T-cell (primary cell): Measurements from ENCODE around the gene SULF2. TPM values are rescaled to one million over a fixed set of nuclear protein-coding genes. Genes with fewer than 3 reads are reported as not detected.

Source experiments
- ATAC-seq, 4 experiments: fragments of 200-7000 bp in 3 of 4; fragments of 150-1000 bp in 1 of 4; cut with Tn5 transposase; replicated peaks in 1 of 4; 1 replicate in 3 of 4; 2 replicates in 1 of 4; pipeline ENCODE4 v1.10.0; 2021; ENCODE audit warnings: moderate library complexity in 3 of 4, mild to moderate bottlenecking in 2 of 4, moderate number of reproducible peaks in 1 of 4
- CTCF ChIA-PET, 2 donors: fragments of 300-600 bp; sonication (Branson Sonifier 250); formaldehyde crosslinking; loops; one replicate each; lab custom pipeline; 2022; ENCODE audit warnings: antibody characterized with exemption in 2 of 2; lab: Charles Lee
- POLR2A ChIA-PET, 2 donors: fragments of 300-600 bp; sonication (Branson Sonifier 250); formaldehyde crosslinking; loops; one replicate each; lab custom pipeline; 2022; ENCODE audit warnings: antibody characterized with exemption in 2 of 2; lab: Charles Lee
- DNase-seq, 35 experiments: peaks; one replicate each; pipeline versions ENCODE4 v3.0.0 to v3.0.0-alpha.2; 2013 to 2023
- H3K27ac ChIP-seq: one replicate; pipeline ENCODE4 v1.5.1; 2013; ENCODE audit warnings: low read length
- H3K27me3 ChIP-seq, 2 experiments: replicated peaks in 1 of 2; 1 replicate in 1 of 2; 2 replicates in 1 of 2; pipeline versions ENCODE4 v1.6.1 to v1.7.0; 2013; ENCODE audit warnings: low read length in 1 of 2, mixed read lengths in 1 of 2; ENCODE audit not compliant: control insufficient read depth in 2 of 2, insufficient read depth in 2 of 2; ENCODE audit errors: extremely low read depth in 1 of 2
- H3K36me3 ChIP-seq, 2 donors: 1 replicate in 1 of 2; 2 replicates in 1 of 2; pipeline versions ENCODE4 v1.6.1 to v1.7.0; 2013; ENCODE audit warnings: low read length in 1 of 2; ENCODE audit not compliant: control insufficient read depth in 2 of 2, insufficient read depth in 1 of 2; ENCODE audit errors: extremely low read depth in 1 of 2
- H3K4me1 ChIP-seq, 2 experiments: 1 replicate in 1 of 2; 2 replicates in 1 of 2; pipeline versions ENCODE4 v1.6.1 to v1.7.0; 2013; ENCODE audit warnings: low read length in 2 of 2, mixed read lengths in 1 of 2; ENCODE audit not compliant: insufficient read depth in 2 of 2, control insufficient read depth in 1 of 2; ENCODE audit errors: extremely low read depth in 1 of 2
- H3K4me3 ChIP-seq, 2 donors: 1 replicate in 1 of 2; 2 replicates in 1 of 2; pipeline versions ENCODE4 v1.5.1 to v1.7.0; 2013; ENCODE audit warnings: mild to moderate bottlenecking in 2 of 2, low read length in 1 of 2, moderate library complexity in 1 of 2; ENCODE audit not compliant: control insufficient read depth in 1 of 2; ENCODE audit errors: extremely low read depth in 1 of 2
- H3K9me3 ChIP-seq: 2 replicates; pipeline ENCODE4 v1.7.0; 2013
- H3K27ac Mint-ChIP-seq, 2 donors: one replicate each; pipeline ENCODE4 v1.8.0; 2020 to 2021; ENCODE audit warnings: mild to moderate bottlenecking in 2 of 2, mixed read lengths in 2 of 2
- H3K27me3 Mint-ChIP-seq, 2 donors: one replicate each; pipeline ENCODE4 v1.8.0; 2021 to 2022; ENCODE audit warnings: mixed read lengths in 2 of 2
- H3K36me3 Mint-ChIP-seq: one replicate; pipeline ENCODE4 v1.8.0; 2021; ENCODE audit warnings: mixed read lengths
- H3K4me1 Mint-ChIP-seq, 3 donors: one replicate each; pipeline ENCODE4 v1.8.0; 2020 to 2022; ENCODE audit warnings: mixed read lengths in 3 of 3, mild to moderate bottlenecking in 1 of 3
- H3K4me3 Mint-ChIP-seq, 3 donors: one replicate each; pipeline ENCODE4 v1.8.0; 2020 to 2022; ENCODE audit warnings: mild to moderate bottlenecking in 3 of 3, mixed read lengths in 3 of 3, moderate library complexity in 3 of 3
- H3K9me3 Mint-ChIP-seq, 3 donors: one replicate each; pipeline ENCODE4 v1.8.0; 2020 to 2022; ENCODE audit warnings: mixed read lengths in 3 of 3
- WGBS: methylation state at CpG from one replicate; pipeline ENCODE4 v1.1.5; 2013; ENCODE audit warnings: missing lambda C conversion rate; ENCODE audit not compliant: insufficient coverage; 5-methylcytosine and 5-hydroxymethylcytosine counted together
- total RNA-seq, 35 experiments: library from RNA in 6 of 35; stranded (reverse) in 6 of 35; fragments of 120-200 nt in 1 of 35; gene quantifications; one replicate each; pipeline versions ENCODE4 v1.2.1 to v1.2.4 and lab custom pipeline; 2013 to 2026

SULF2 gene
- total RNA-seq, 5 donors from 2014 or later (not counting 1 experiment from before 2014, with no cell fraction given): 0.76 to 1.7 (median 1.3) TPM

DNA sequence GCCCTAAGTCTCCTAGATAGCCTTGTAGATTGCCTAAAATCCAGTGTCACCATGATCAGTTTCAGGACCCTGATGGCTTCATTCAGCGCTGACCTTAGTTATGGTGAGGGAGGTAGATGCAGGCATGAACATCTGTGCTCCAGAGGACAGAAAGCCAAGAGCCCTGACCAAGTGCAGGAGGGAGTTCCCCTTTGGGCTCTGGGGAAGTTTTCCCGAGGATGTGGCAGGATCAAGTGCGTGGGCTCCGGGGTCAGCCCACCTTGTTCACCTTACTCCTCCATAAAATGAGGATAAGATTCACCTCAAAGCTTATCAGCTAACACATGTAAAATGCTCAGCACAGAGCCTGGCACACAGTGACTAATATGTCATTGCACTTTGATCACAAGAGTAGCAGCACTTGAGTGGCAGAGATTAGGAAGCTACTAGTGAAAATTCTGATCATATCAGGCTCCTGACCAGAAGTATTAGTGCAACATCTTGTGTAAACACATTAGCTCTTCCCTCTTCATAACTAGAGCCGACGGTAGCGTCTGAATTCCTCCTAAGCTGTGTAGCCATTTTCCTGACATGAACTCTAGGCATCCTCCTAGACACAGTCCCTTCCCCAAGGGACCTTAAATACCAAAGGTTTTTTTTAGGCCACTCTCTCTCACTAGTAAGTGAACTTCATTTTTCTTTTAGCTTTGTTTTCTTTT is 125.2 kb downstream of the SULF2 start:
- Mint-ChIP-seq H3K4me3 (no peak overlapping the region), H3K9me3 (no peaks in the 10 kb centered on the region), H3K27me3 (no peaks in the 10 kb centered on the region), H3K4me1 (peaks cover 4 to 9% (median 7%) of the 10 kb centered on the region in 3 donors), H3K27ac (no peak overlapping the region), H3K36me3 (peaks cover 20% of the 10 kb centered on the region)
- no peak overlapping the region for H3K27ac ChIP-seq
- DNase-seq (no peak), ATAC-seq (no peak)
- POLR2A ChIA-PET: no interaction called here
- CTCF ChIA-PET: interaction anchor here in 1 of 2 donors (0.6 kb wide), 1 partner anchor 1479 kb away, joined by 3 read pairs; no protein-coding TSS in a partner anchor
- no peak overlapping the region for H3K4me3 ChIP-seq
- 94% methylated on average over 3 of the region's 7 CpGs for WGBS
- no peaks in the 10 kb centered on the region for H3K9me3 ChIP-seq
- H3K36me3 ChIP-seq: peaks cover 0 to 36% of the 10 kb centered on the region in 2 donors
- H3K27me3 ChIP-seq: no peaks in the 10 kb centered on the region
- peaks cover 0 to 7% of the 10 kb centered on the region in 2 experiments for H3K4me1 ChIP-seq

GRCh38 chr20:47656318-47656717 is 129.0 kb downstream of the SULF2 start:
- Histone ChIP-seq H3K36me3 (peaks cover 11 to 63% of the 10 kb centered on the region in 2 donors), H3K27ac (no peak overlapping the region), H3K9me3 (no peaks in the 10 kb centered on the region), H3K4me1 (no peaks in the 10 kb centered on the region), H3K27me3 (no peaks in the 10 kb centered on the region), H3K4me3 (no peak overlapping the region)
- ChIA-PET CTCF (no interaction called here), POLR2A (no interaction called here)
- ATAC-seq (no peak), DNase-seq (no peak)
- no peaks in the 10 kb centered on the region for H3K9me3 Mint-ChIP-seq
- H3K27ac Mint-ChIP-seq: no peak overlapping the region
- H3K4me3 Mint-ChIP-seq: no peak overlapping the region
- H3K27me3 Mint-ChIP-seq: no peaks in the 10 kb centered on the region
- H3K4me1 Mint-ChIP-seq: no peaks in the 10 kb centered on the region
- peaks cover 38% of the 10 kb centered on the region for H3K36me3 Mint-ChIP-seq
- no CpG with 5 or more reads among the region's 2 CpGs for WGBS

GRCh38 chr20:47655635-47656034 is 129.6 kb downstream of the SULF2 start:
- Mint-ChIP-seq H3K27ac (peak overlapping the region in 1 of 2 donors; percentile 35), H3K9me3 (no peaks in the 10 kb centered on the region), H3K27me3 (no peaks in the 10 kb centered on the region), H3K36me3 (peaks cover 38% of the 10 kb centered on the region), H3K4me3 (no peak overlapping the region), H3K4me1 (no peaks in the 10 kb centered on the region)
- H3K9me3 ChIP-seq: no peaks in the 10 kb centered on the region
- ChIA-PET POLR2A (no interaction called here), CTCF (no interaction called here)
- H3K36me3 ChIP-seq: peaks cover 16 to 64% of the 10 kb centered on the region in 2 donors
- no peak overlapping the region for H3K27ac ChIP-seq
- DNase-seq: no peak
- ATAC-seq: no peak
- no peaks in the 10 kb centered on the region for H3K27me3 ChIP-seq
- H3K4me1 ChIP-seq: no peaks in the 10 kb centered on the region
- H3K4me3 ChIP-seq: no peak overlapping the region

DNA sequence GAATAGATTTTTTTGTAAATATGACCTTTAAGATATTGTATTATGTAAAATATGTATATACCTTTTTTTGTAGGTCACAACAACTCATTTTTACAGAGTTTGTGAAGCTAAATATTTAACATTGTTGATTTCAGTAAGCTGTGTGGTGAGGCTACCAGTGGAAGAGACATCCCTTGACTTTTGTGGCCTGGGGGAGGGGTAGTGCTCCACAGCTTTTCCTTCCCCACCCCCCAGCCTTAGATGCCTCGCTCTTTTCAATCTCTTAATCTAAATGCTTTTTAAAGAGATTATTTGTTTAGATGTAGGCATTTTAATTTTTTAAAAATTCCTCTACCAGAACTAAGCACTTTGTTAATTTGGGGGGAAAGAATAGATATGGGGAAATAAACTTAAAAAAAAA is 130.9 kb downstream of the SULF2 start:
- no peak overlapping the region for H3K4me3 Mint-ChIP-seq

GRCh38 chr20:47653869-47654268 is 131.4 kb downstream of the SULF2 start:
- H3K27me3 ChIP-seq: no peaks in the 10 kb centered on the region
- Mint-ChIP-seq H3K4me1 (no peaks in the 10 kb centered on the region), H3K4me3 (no peak overlapping the region), H3K27me3 (no peaks in the 10 kb centered on the region), H3K9me3 (no peaks in the 10 kb centered on the region), H3K36me3 (peaks cover 48% of the 10 kb centered on the region), H3K27ac (no peak overlapping the region)
- H3K4me3 ChIP-seq: no peak overlapping the region
- H3K36me3 ChIP-seq: peaks cover 16 to 78% of the 10 kb centered on the region in 2 donors
- CTCF ChIA-PET: no interaction called here
- H3K9me3 ChIP-seq: no peaks in the 10 kb centered on the region
- POLR2A ChIA-PET: no interaction called here
- H3K4me1 ChIP-seq: no peaks in the 10 kb centered on the region
- H3K27ac ChIP-seq: no peak overlapping the region
- 63% methylated on average over 1 of the region's 2 CpGs for WGBS
- ATAC-seq (no peak), DNase-seq (no peak)

More for the DNA sequence above, 130.9 kb downstream of the SULF2 start:
- Mint-ChIP-seq H3K9me3 (no peaks in the 10 kb centered on the region), H3K27me3 (no peaks in the 10 kb centered on the region), H3K4me1 (no peaks in the 10 kb centered on the region), H3K27ac (peak overlapping the region in 1 of 2 donors; percentile 23), H3K36me3 (peaks cover 43% of the 10 kb centered on the region)
- ChIA-PET CTCF (no interaction called here), POLR2A (no interaction called here)
- Histone ChIP-seq H3K27ac (no peak overlapping the region), H3K36me3 (peaks cover 16 to 75% of the 10 kb centered on the region in 2 donors), H3K9me3 (no peaks in the 10 kb centered on the region), H3K4me3 (no peak overlapping the region), H3K27me3 (no peaks in the 10 kb centered on the region), H3K4me1 (no peaks in the 10 kb centered on the region)
- no CpG with 5 or more reads among the region's 1 CpG for WGBS
- ATAC-seq: no peak
- no peak for DNase-seq

DNA sequence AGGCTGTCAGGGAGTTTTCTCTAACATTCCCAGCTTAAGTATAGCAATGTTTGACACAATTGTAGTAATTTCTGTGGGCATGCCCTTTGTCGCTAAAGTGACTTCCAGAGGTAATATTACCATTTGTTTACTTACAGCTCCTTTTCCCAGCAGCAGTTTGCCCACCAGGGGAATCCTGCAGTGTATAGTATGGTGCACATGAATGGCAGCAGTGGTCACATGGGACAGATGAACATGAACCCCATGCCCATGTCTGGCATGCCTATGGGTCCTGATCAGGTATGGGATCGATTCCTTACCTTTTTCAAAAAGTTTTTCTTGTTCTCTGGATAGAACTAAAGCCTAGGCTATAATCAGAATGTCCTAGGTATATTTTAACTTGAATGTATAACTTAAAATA is 132.5 kb downstream of the SULF2 start:
- H3K27me3 Mint-ChIP-seq: no peaks in the 10 kb centered on the region
- no peak for DNase-seq
- ChIA-PET CTCF (interaction anchor here in 1 of 2 donors (0.6 kb wide), 1 partner anchor 380 kb away, joined by 3 read pairs; no protein-coding TSS in a partner anchor), POLR2A (no interaction called here)
- H3K4me3 Mint-ChIP-seq: no peak overlapping the region
- no peak for ATAC-seq
- Histone ChIP-seq H3K36me3 (peaks cover 16 to 74% of the 10 kb centered on the region in 2 donors), H3K27me3 (no peaks in the 10 kb centered on the region), H3K27ac (no peak overlapping the region), H3K4me1 (no peaks in the 10 kb centered on the region), H3K4me3 (no peak overlapping the region), H3K9me3 (no peaks in the 10 kb centered on the region)
- no peak overlapping the region for H3K27ac Mint-ChIP-seq
- H3K4me1 Mint-ChIP-seq: no peaks in the 10 kb centered on the region
- WGBS: no CpG with 5 or more reads among the region's 2 CpGs
- no peaks in the 10 kb centered on the region for H3K9me3 Mint-ChIP-seq
- H3K36me3 Mint-ChIP-seq: peaks cover 51% of the 10 kb centered on the region
